Mesenchymal stem cell (in vitro differentiated cells and primary cell): ENCODE data around the gene CHODL.

Source experiments
- DNase-seq: peaks from one replicate; pipeline ENCODE4 v3.0.0-alpha.2; 2013
- H2AFZ ChIP-seq: one replicate; pipeline ENCODE4 v1.6.1; 2013; ENCODE audit warnings: low read depth, mild to moderate bottlenecking, control low read depth, inconsistent platforms, low read length, moderate library complexity
- H2AK5ac ChIP-seq: 2 replicates; pipeline ENCODE4 v1.6.1; 2013; ENCODE audit warnings: low read length, moderate library complexity, mild to moderate bottlenecking, inconsistent platforms; ENCODE audit not compliant: severe bottlenecking
- H2BK120ac ChIP-seq: one replicate; pipeline ENCODE4 v1.6.1; 2013; ENCODE audit warnings: low read depth, mild to moderate bottlenecking, inconsistent platforms, low read length, moderate library complexity
- H2BK12ac ChIP-seq, 2 experiments: one replicate each; pipeline ENCODE4 v1.6.1; 2013; ENCODE audit warnings: inconsistent platforms in 2 of 2, low read length in 2 of 2, mild to moderate bottlenecking in 2 of 2, moderate library complexity in 2 of 2, control low read depth in 1 of 2
- H2BK15ac ChIP-seq: one replicate; pipeline ENCODE4 v1.6.1; 2013; ENCODE audit warnings: mild to moderate bottlenecking, low read depth, inconsistent platforms; ENCODE audit not compliant: poor library complexity, severe bottlenecking
- H2BK5ac ChIP-seq: 2 replicates; pipeline ENCODE4 v1.6.1; 2013; ENCODE audit warnings: low read depth, mild to moderate bottlenecking, low read length, control low read depth, inconsistent platforms; ENCODE audit not compliant: poor library complexity, severe bottlenecking
- H3K14ac ChIP-seq, 2 experiments: one replicate each; pipeline ENCODE4 v1.6.1; 2013; ENCODE audit warnings: inconsistent platforms in 2 of 2, low read length in 2 of 2, control low read depth in 1 of 2, mild to moderate bottlenecking in 1 of 2, moderate library complexity in 1 of 2
- H3K18ac ChIP-seq, 2 experiments: one replicate each; pipeline ENCODE4 v1.6.1; 2013; ENCODE audit warnings: inconsistent platforms in 2 of 2, low read length in 2 of 2, control low read depth in 1 of 2, low read depth in 1 of 2, mild to moderate bottlenecking in 1 of 2
- H3K23ac ChIP-seq, 2 experiments: one replicate each; pipeline ENCODE4 v1.6.1; 2013; ENCODE audit warnings: inconsistent platforms in 2 of 2, low read length in 2 of 2, mild to moderate bottlenecking in 2 of 2, moderate library complexity in 2 of 2, control low read depth in 1 of 2
- H3K27ac ChIP-seq: 2 replicates; pipeline ENCODE4 v1.5.1; 2013; ENCODE audit warnings: mild to moderate bottlenecking, moderate library complexity, low read length, control low read depth, inconsistent platforms; ENCODE audit not compliant: poor library complexity, severe bottlenecking
- H3K27me3 ChIP-seq, 2 experiments: 2 replicates each; pipeline versions ENCODE4 v1.6.1 to v1.7.0; 2013; ENCODE audit warnings: low read length in 2 of 2, mild to moderate bottlenecking in 2 of 2, moderate library complexity in 2 of 2, control low read depth in 1 of 2, inconsistent platforms in 1 of 2; ENCODE audit not compliant: control insufficient read depth in 1 of 2, insufficient read depth in 1 of 2
- H3K36me3 ChIP-seq, 2 experiments: 2 replicates each; pipeline versions ENCODE4 v1.6.1 to v1.7.0; 2013; ENCODE audit warnings: low read length in 2 of 2, control low read depth in 1 of 2, inconsistent platforms in 1 of 2, low read depth in 1 of 2, mild to moderate bottlenecking in 1 of 2; ENCODE audit not compliant: insufficient read depth in 2 of 2, control insufficient read depth in 1 of 2
- H3K4ac ChIP-seq, 2 experiments: one replicate each; pipeline ENCODE4 v1.6.1; 2013; ENCODE audit warnings: inconsistent platforms in 2 of 2, low read length in 2 of 2, mild to moderate bottlenecking in 2 of 2, moderate library complexity in 2 of 2, control low read depth in 1 of 2, low read depth in 1 of 2
- H3K4me1 ChIP-seq: 2 replicates; pipeline ENCODE4 v1.6.1; 2013; ENCODE audit warnings: low read depth, low read length, control low read depth; ENCODE audit not compliant: control insufficient read depth, insufficient read depth
- H3K4me2 ChIP-seq: 2 replicates; pipeline ENCODE4 v1.6.1; 2013; ENCODE audit warnings: low read length, mild to moderate bottlenecking, inconsistent platforms; ENCODE audit not compliant: poor library complexity, severe bottlenecking
- H3K4me3 ChIP-seq, 2 experiments: 2 replicates each; pipeline versions ENCODE4 v1.5.1 to v1.7.0; 2013; ENCODE audit warnings: low read length in 2 of 2, mild to moderate bottlenecking in 2 of 2, control low read depth in 1 of 2, low read depth in 1 of 2; ENCODE audit not compliant: insufficient read depth in 1 of 2
- H3K79me1 ChIP-seq: replicated peaks from 2 replicates; pipeline ENCODE4 v1.6.1; 2013; ENCODE audit warnings: mild to moderate bottlenecking, control low read depth, low read length, inconsistent platforms; ENCODE audit not compliant: poor library complexity, severe bottlenecking
- H3K9ac ChIP-seq: 2 replicates; pipeline ENCODE4 v1.7.0; 2013; ENCODE audit warnings: mild to moderate bottlenecking, low read length, moderate library complexity
- H3K9me3 ChIP-seq: 2 replicates; pipeline ENCODE4 v1.7.0; 2013; ENCODE audit warnings: mild to moderate bottlenecking, low read length; ENCODE audit not compliant: control insufficient read depth
- H4K8ac ChIP-seq: one replicate; pipeline ENCODE4 v1.6.1; 2013; ENCODE audit warnings: inconsistent platforms, mild to moderate bottlenecking, low read length, moderate library complexity
- H4K91ac ChIP-seq: one replicate; pipeline ENCODE4 v1.6.1; 2013; ENCODE audit warnings: mild to moderate bottlenecking, low read length, inconsistent platforms
- WGBS: methylation state at CpG from one replicate; pipeline ENCODE4 v1.1.7; 2013; ENCODE audit warnings: mixed read lengths; 5-methylcytosine and 5-hydroxymethylcytosine counted together

CHODL gene

DNA sequence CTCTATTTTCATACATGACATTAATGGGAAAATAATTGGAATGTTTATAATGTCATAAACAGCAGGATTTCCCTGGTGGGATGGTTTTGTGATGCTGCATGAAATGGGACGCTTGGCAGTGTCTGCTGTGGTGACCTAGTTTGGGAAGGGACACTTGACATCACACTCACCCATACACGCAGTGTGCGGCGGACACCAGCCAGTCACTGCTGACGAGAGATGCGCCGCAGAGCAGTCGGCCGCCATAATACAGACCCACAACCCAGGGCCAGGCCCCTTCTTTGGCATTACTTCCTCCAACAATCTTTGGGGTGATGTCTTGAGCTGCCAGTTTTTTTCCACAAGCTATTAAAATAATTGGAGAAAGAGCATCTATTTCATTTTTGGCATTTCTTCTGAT, 49.5 kb downstream of the CHODL start:
- Histone ChIP-seq H2BK120ac (no peak overlapping the region), H3K27ac (no peak overlapping the region), H3K27me3 (peaks cover 0 to 13% of the 10 kb centered on the region in 2 experiments), H2BK5ac (no peak overlapping the region), H2BK15ac (no peak overlapping the region), H3K4me2 (no peak overlapping the region), H3K14ac (no peak overlapping the region), H4K91ac (no peak overlapping the region), H3K36me3 (no peaks in the 10 kb centered on the region), H3K4me1 (no peaks in the 10 kb centered on the region), H3K79me1 (no peaks in the 10 kb centered on the region), H3K9ac (no peak overlapping the region), H3K23ac (no peak overlapping the region), H3K4ac (no peak overlapping the region), H3K9me3 (no peaks in the 10 kb centered on the region), H2AFZ (no peak overlapping the region), H2BK12ac (no peak overlapping the region), H4K8ac (peak overlapping the region; percentile 49), H3K18ac (no peak overlapping the region), H2AK5ac (no peak overlapping the region), H3K4me3 (no peak overlapping the region)
- no peak for DNase-seq
- WGBS, result 77% methylated on average over 4 of the region's 9 CpGs

DNA sequence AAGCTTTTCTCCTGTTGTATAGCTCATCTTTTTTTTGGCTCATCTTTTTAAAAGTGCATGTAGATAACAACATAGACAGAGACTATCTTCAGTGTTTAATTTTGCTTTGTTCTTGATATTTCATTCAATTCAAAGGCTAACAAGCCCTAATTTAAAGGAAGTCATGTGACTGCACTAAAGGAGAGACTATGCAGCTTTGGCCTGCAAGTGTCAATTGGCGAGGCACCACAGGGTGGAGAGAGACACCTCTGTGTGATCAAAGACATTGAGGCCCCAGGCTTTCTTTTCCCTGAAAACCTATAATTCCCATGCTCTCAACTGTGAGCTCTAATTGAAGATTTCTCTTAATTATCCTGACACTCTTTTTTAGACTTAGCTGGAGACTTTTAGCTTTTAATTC, 53.6 kb downstream of the CHODL start:
- Histone ChIP-seq H3K4me1 (no peaks in the 10 kb centered on the region), H3K4ac (no peak overlapping the region), H2BK120ac (no peak overlapping the region), H3K14ac (no peak overlapping the region), H3K9me3 (no peaks in the 10 kb centered on the region), H3K18ac (no peak overlapping the region), H4K91ac (no peak overlapping the region), H3K4me3 (no peak overlapping the region), H3K23ac (no peak overlapping the region), H4K8ac (no peak overlapping the region), H3K4me2 (no peak overlapping the region), H2AK5ac (no peak overlapping the region), H2AFZ (no peak overlapping the region), H3K79me1 (no peaks in the 10 kb centered on the region), H2BK15ac (no peak overlapping the region), H3K9ac (no peak overlapping the region), H3K27me3 (peaks cover 0 to 4% of the 10 kb centered on the region in 2 experiments), H2BK5ac (no peak overlapping the region), H3K27ac (no peak overlapping the region), H2BK12ac (no peak overlapping the region), H3K36me3 (no peaks in the 10 kb centered on the region)
- WGBS, result 82% methylated on average over 1 of the region's 1 CpG
- no peak for DNase-seq
